NOMO-1 treated with DMSO at 0.1 percent for 48 hours (cell line): ENCODE data around the gene ACTR1B.
"Not testable (repeated sequence)": the region's sequence is repeated elsewhere in the genome, so short reads cannot be mapped to it uniquely, and the experiment has no call there.

Experiments
- DNase-seq: peaks from one replicate; lab custom pipeline; 2025; ENCODE audit not compliant: unreplicated experiment; lab: John Stamatoyannopoulos, UW

The ACTR1B gene

DNA sequence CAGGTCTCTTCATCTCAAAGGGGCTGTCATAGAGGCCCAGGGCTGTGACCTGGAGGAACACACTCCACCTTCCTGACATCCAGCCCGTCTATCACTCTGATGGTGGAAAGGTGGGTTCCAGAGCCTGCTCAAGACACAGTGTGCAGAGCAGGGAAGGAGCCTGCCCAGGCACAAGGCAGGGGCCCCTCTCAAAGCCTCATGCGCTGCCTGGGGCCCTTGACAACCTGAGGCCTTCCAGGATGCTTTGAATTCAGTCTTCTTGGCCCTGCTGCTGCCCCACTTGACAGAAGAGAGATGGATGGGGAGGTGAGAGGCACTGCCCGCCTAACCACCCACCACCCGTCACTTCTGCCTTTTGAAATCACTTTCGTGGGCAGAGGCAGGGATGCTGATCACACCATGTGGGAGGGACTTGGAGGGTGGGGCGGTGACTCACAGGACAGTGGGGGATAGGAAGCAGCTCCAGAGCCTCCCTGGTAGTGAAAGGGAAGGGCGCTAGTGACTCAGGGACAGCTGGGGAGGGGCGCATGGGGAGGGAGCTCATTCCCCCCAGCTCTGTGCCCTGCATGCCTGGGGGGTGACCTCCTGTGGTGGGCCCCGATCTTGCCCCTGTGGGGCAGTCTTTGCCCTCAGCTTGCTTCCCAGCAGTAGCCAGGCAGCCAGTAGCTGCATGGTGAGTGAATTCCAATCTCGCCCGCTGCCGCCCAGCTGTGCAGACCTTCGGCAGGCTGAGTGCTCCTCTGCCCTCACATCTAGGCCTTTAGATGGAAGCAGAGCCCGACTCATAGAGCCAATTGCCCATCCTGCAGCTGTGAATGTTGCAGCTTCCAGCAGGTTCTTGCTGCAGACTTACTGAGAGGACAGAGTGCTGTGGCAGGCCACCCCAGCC is 44.7 kb downstream of the ACTR1B start:
- DNase-seq: not testable (repeated sequence)

DNA sequence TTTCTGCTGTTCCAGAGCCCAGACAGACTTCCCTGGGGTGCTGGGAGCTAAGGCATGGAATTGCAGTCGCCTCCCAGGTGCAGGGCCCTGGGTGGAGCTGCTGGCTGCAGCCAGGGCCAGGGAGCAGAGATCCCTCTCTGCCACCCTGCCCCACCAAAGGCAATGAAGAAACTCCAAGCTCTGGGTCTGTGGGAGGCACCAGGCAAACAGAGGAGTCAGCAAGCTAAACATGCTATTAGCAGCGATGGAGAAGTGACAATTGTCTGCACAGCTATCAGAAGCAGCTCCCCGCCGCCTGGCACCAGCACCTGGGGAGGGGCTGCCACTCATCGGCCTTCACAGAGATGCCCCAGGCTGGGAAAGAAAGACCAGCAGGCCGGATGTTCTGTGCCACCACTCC is 45.9 kb downstream of the ACTR1B start:
- no peak for DNase-seq

DNA sequence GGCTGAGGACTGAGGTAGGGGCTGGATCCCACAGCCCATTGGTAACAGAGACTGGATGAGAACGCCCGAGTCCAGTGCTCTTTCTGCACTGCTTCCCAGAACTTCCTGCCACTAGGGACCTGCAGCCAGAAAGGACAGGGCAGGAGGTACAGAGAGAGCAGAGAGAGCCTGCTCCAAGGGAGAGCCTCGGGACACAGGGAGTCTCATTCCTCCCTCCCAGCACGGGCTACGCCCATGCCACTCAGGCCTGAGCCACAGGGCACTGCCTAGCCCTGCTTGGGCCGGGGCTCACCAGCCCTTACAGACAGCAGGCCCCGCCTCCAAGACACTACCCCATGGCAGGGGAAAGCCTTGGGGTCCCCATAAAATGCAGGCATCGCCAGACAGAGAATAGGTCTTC is 48.1 kb downstream of the ACTR1B start:
- DNase-seq: not testable (repeated sequence)

DNA sequence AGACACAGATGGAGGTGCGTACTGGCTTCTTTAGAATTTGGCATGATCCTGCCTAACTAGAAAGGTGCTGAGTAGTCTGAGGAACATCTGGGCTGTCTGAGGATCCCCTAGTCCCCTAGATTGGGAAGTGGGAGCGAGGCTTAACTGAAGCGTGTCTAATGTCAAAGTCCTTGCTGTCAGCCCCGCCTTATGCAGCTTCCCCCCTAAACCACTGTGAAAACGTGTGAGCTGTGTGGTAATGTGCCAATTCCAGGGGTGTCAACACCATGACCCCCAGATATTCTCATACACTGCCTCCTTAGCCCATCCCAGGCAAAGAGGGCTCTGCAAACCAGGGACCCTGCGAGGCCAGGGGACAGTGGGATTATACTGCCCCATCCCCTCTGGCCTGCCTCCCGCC is 51.9 kb downstream of the ACTR1B start:
- not testable (repeated sequence) for DNase-seq

DNA sequence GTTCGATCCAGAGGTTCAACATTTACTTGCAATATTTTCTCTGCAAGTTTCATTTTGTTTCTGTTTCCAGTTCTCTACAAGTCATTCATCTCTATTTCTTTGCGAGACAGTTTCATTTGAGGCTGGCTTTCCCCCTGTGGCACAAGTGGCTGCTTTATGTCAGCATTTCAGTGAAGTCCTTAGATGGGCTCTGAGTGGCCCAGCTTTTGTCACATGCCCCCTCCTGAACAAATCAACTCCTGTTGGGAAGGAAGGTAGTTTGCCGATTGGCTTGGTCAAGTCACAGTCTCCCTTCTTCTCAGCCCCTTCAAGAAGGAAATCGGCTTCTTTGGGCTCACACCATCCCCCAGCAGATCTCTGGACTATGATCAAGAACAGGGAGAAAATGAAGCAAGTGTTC is 55.1 kb downstream of the ACTR1B start:
- not testable (repeated sequence) for DNase-seq
